Neural progenitor cell (in vitro differentiated cells): ENCODE data around the gene TRABD.

Experiments
- CTCF ChIP-seq: fragments of 200-600 bp; sonication (generic); IDR thresholded peaks from 2 replicates; pipeline ENCODE4 v1.5.1; 2017; ENCODE audit warnings: antibody characterized with exemption, mild to moderate bottlenecking
- EZH2 ChIP-seq: fragments of 200-600 bp; sonication (generic); IDR thresholded peaks from 2 replicates; pipeline ENCODE4 v1.6.1; 2017; ENCODE audit warnings: antibody characterized with exemption, mild to moderate bottlenecking, moderate library complexity
- EZH2phosphoT487 ChIP-seq: fragments of 200-600 bp; sonication (generic); IDR thresholded peaks from 2 replicates; pipeline ENCODE4 v1.6.1; 2017; ENCODE audit warnings: antibody characterized with exemption

- TF ChIP-seq CTCF (no peak), EZH2 (no peak), EZH2phosphoT487 (no peak)
These were observed 17.6 kb downstream of the TRABD start for GRCh38 chr22:50203288-50203687.
